Endodermal cell (in vitro differentiated cells): Measurements from ENCODE around the gene FLRT2. TPM values are rescaled to one million over a fixed set of nuclear protein-coding genes. Genes with fewer than 3 reads are reported as not detected.
A peak's percentile ranks its signal among the peaks of the same experiment; 100 is the strongest.

ENCODE experiments used
- DNase-seq: peaks from one replicate; pipeline ENCODE4 v3.0.0-alpha.2; 2017
- H3K27ac ChIP-seq: 2 replicates; pipeline ENCODE4 v1.5.1; 2013; ENCODE audit warnings: mild to moderate bottlenecking, low read depth, low read length, moderate library complexity
- H3K27me3 ChIP-seq: 2 replicates; pipeline ENCODE4 v1.6.1; 2013; ENCODE audit warnings: mild to moderate bottlenecking, low read length, moderate library complexity; ENCODE audit not compliant: insufficient read depth, control insufficient read depth, poor library complexity, severe bottlenecking
- H3K36me3 ChIP-seq: 2 replicates; pipeline ENCODE4 v1.7.0; 2013; ENCODE audit warnings: mild to moderate bottlenecking, low read length, moderate library complexity; ENCODE audit not compliant: control insufficient read depth, insufficient read depth
- H3K4me1 ChIP-seq: one replicate; pipeline ENCODE4 v1.7.0; 2013; ENCODE audit warnings: low read length; ENCODE audit not compliant: control insufficient read depth, insufficient read depth
- H3K4me3 ChIP-seq: 2 replicates; pipeline ENCODE4 v1.5.1; 2013; ENCODE audit warnings: mild to moderate bottlenecking, low read length, moderate library complexity
- H3K9ac ChIP-seq: 2 replicates; pipeline ENCODE4 v1.6.1; 2013; ENCODE audit warnings: mild to moderate bottlenecking, low read length, moderate library complexity; ENCODE audit not compliant: poor library complexity, severe bottlenecking; ENCODE audit errors: extremely low read depth
- H3K9me3 ChIP-seq: 2 replicates; pipeline ENCODE4 v1.6.1; 2013; ENCODE audit warnings: mild to moderate bottlenecking, low read length, moderate library complexity; ENCODE audit not compliant: control insufficient read depth
- H3K27ac Mint-ChIP-seq: 2 replicates; pipeline ENCODE4 v1.8.0; 2020; ENCODE audit warnings: mixed read lengths
- H3K27me3 Mint-ChIP-seq: 2 replicates; pipeline ENCODE4 v1.8.0; 2021; ENCODE audit warnings: mild to moderate bottlenecking, mixed read lengths; ENCODE audit not compliant: insufficient read depth
- H3K36me3 Mint-ChIP-seq: 2 replicates; pipeline ENCODE4 v1.8.0; 2020; ENCODE audit warnings: low read depth, mixed read lengths
- H3K4me1 Mint-ChIP-seq: 2 replicates; pipeline ENCODE4 v1.8.0; 2020; ENCODE audit warnings: mixed read lengths
- H3K4me3 Mint-ChIP-seq: 2 replicates; pipeline ENCODE4 v1.8.0; 2020; ENCODE audit warnings: mild to moderate bottlenecking, moderate library complexity, mixed read lengths
- H3K9me3 Mint-ChIP-seq: 2 replicates; pipeline ENCODE4 v1.8.0; 2020; ENCODE audit warnings: mild to moderate bottlenecking, mixed read lengths
- CTCF ChIP-seq: fragments of 200-600 bp; sonication (generic); conservative IDR thresholded peaks from 2 replicates; pipeline ENCODE4 v1.5.0; 2021; ENCODE audit warnings: antibody characterized with exemption, mild to moderate bottlenecking
- WGBS, 2 experiments: methylation state at CpG; one replicate each; pipeline versions ENCODE4 v1.1.5 to v1.1.7; 2013; ENCODE audit warnings: missing lambda C conversion rate in 2 of 2, mixed read lengths in 1 of 2; ENCODE audit not compliant: insufficient coverage in 1 of 2, insufficient read length in 1 of 2; 5-methylcytosine and 5-hydroxymethylcytosine counted together
- total RNA-seq, 2 donors: library from RNA; stranded (reverse); fragmentation: NEBNext Ultra II Directional in 1 of 2; extraction: Animal tissue kit (Norgen Biotek cat#: 25700) in 1 of 2; gene quantifications; 2 replicates in 1 of 2; 3 replicates in 1 of 2; pipeline ENCODE4 v1.2.1, GENCODE V29; 2021

The FLRT2 gene
- total RNA-seq, 2 donors from 2014 or later, result 26.8 to 36.4 TPM

- no peak overlapping the region for H3K27ac Mint-ChIP-seq
- H3K36me3 Mint-ChIP-seq, result peaks cover 2% of the 10 kb centered on the region
These were observed 171.8 kb downstream of the FLRT2 start for GRCh38 chr14:85701763-85702162.

GRCh38 chr14:85702191-85702590 is 172.2 kb downstream of the FLRT2 start:
- H3K27me3 Mint-ChIP-seq, result no peaks in the 10 kb centered on the region
- WGBS, 2 experiments, result 100% methylated on average over 1 of the region's 1 CpG; no CpG with 5 or more reads in 1 of the 2 experiments
- peaks cover 2% of the 10 kb centered on the region for H3K36me3 Mint-ChIP-seq

More at GRCh38 chr14:85701763-85702162, 171.8 kb downstream of the FLRT2 start:
- H3K4me1 Mint-ChIP-seq, result peaks cover 5% of the 10 kb centered on the region
- no peak for DNase-seq
- no peak overlapping the region for H3K4me3 Mint-ChIP-seq
- Histone ChIP-seq H3K36me3 (no peaks in the 10 kb centered on the region), H3K4me1 (no peaks in the 10 kb centered on the region), H3K4me3 (no peak overlapping the region), H3K27me3 (no peaks in the 10 kb centered on the region), H3K9me3 (no peaks in the 10 kb centered on the region), H3K27ac (no peak overlapping the region), H3K9ac (no peak overlapping the region)
- WGBS, 2 experiments, result 90 to 95% methylated on average over 2 to 3 of the region's 3 CpGs
- no peaks in the 10 kb centered on the region for H3K27me3 Mint-ChIP-seq
- TF ChIP-seq CTCF, result no peak
- H3K9me3 Mint-ChIP-seq, result peaks cover 2% of the 10 kb centered on the region

GRCh38 chr14:85702997-85703396 is 173.1 kb downstream of the FLRT2 start:
- no peak overlapping the region for H3K4me3 ChIP-seq
- H3K9me3 Mint-ChIP-seq, result peaks cover 2% of the 10 kb centered on the region
- TF ChIP-seq CTCF, result no peak
- H3K27ac ChIP-seq, result no peak overlapping the region
- no peak overlapping the region for H3K9ac ChIP-seq
- H3K36me3 Mint-ChIP-seq, result peaks cover 2% of the 10 kb centered on the region
- no peaks in the 10 kb centered on the region for H3K9me3 ChIP-seq
- H3K27me3 Mint-ChIP-seq, result no peaks in the 10 kb centered on the region
- no peak for DNase-seq
- 84 to 86% methylated on average over 2 to 3 of the region's 3 CpGs for WGBS, 2 experiments
- H3K27ac Mint-ChIP-seq, result no peak overlapping the region
- no peaks in the 10 kb centered on the region for H3K4me1 ChIP-seq
- H3K4me3 Mint-ChIP-seq, result no peak overlapping the region
- no peaks in the 10 kb centered on the region for H3K27me3 ChIP-seq
- H3K36me3 ChIP-seq, result no peaks in the 10 kb centered on the region
- peaks cover 5% of the 10 kb centered on the region for H3K4me1 Mint-ChIP-seq

More at GRCh38 chr14:85702191-85702590, 172.2 kb downstream of the FLRT2 start:
- peaks cover 2% of the 10 kb centered on the region for H3K9me3 Mint-ChIP-seq
- no peak overlapping the region for H3K4me3 ChIP-seq
- H3K9me3 ChIP-seq, result no peaks in the 10 kb centered on the region
- no peak overlapping the region for H3K27ac Mint-ChIP-seq
- no peak overlapping the region for H3K27ac ChIP-seq
- H3K27me3 ChIP-seq, result no peaks in the 10 kb centered on the region
- no peak for DNase-seq
- no peaks in the 10 kb centered on the region for H3K36me3 ChIP-seq
- no peak overlapping the region for H3K4me3 Mint-ChIP-seq
- H3K4me1 ChIP-seq, result no peaks in the 10 kb centered on the region
- peak; percentile 13 for TF ChIP-seq CTCF
- peaks cover 5% of the 10 kb centered on the region for H3K4me1 Mint-ChIP-seq
- H3K9ac ChIP-seq, result no peak overlapping the region
